DND-41 (cell line): ENCODE data around the gene CPEB4.

ENCODE experiments used
- ATAC-seq: fragments of 200-7000 bp; cut with Tn5 transposase; 3 replicates; pipeline ENCODE4 v1.9.1; 2021; ENCODE audit warnings: low read depth; ENCODE audit not compliant: insufficient read depth
- DNase-seq: peaks from one replicate; pipeline ENCODE4 v3.0.0-alpha.2; 2020
- H2AFZ ChIP-seq: 2 replicates; pipeline ENCODE4 v1.6.0; 2012; ENCODE audit warnings: low read depth, low read length
- H3K27ac ChIP-seq: 2 replicates; pipeline ENCODE4 v1.5.1; 2012; ENCODE audit warnings: low read length, inconsistent platforms
- H3K27me3 ChIP-seq: fragments of 200-600 bp; sonication (generic); 2 replicates; pipeline ENCODE4 v1.6.0; 2012; ENCODE audit warnings: low read length, mild to moderate bottlenecking, inconsistent platforms; ENCODE audit not compliant: insufficient read depth, poor library complexity
- H3K36me3 ChIP-seq: 2 replicates; pipeline ENCODE4 v1.5.1; 2012; ENCODE audit warnings: low read length, inconsistent platforms; ENCODE audit not compliant: insufficient read depth
- H3K4me1 ChIP-seq: 2 replicates; pipeline ENCODE4 v1.5.1; 2012; ENCODE audit warnings: mild to moderate bottlenecking, low read length; ENCODE audit not compliant: insufficient read depth
- H3K4me2 ChIP-seq: 2 replicates; pipeline ENCODE4 v1.6.0; 2012; ENCODE audit warnings: mild to moderate bottlenecking, moderate library complexity, low read length, inconsistent platforms; ENCODE audit not compliant: insufficient read depth
- H3K4me3 ChIP-seq, 2 experiments: fragments of 200-600 bp in 1 of 2; shearing (Covaris generic) in 1 of 2; 2 replicates each; pipeline ENCODE4 v1.5.1; 2012 to 2016; ENCODE audit warnings: inconsistent platforms in 2 of 2, low read length in 2 of 2, mild to moderate bottlenecking in 2 of 2, low read depth in 1 of 2, moderate library complexity in 1 of 2
- H3K79me2 ChIP-seq: 2 replicates; pipeline ENCODE4 v1.6.0; 2012; ENCODE audit warnings: low read length, inconsistent platforms; ENCODE audit not compliant: insufficient read depth
- H3K9ac ChIP-seq: 2 replicates; pipeline ENCODE4 v1.6.0; 2012; ENCODE audit warnings: low read depth, mild to moderate bottlenecking, inconsistent platforms, low read length, moderate library complexity
- H3K9me3 ChIP-seq: 2 replicates; pipeline ENCODE4 v1.5.1; 2012; ENCODE audit warnings: low read length, moderate library complexity, mild to moderate bottlenecking, inconsistent platforms; ENCODE audit not compliant: insufficient read depth, severe bottlenecking
- H4K20me1 ChIP-seq: 2 replicates; pipeline ENCODE4 v1.6.0; 2012; ENCODE audit warnings: low read length; ENCODE audit not compliant: insufficient read depth
- CTCF ChIP-seq: IDR thresholded peaks from 2 replicates; pipeline ENCODE4 v1.5.1; 2012; ENCODE audit warnings: borderline replicate concordance, low read length, moderate library complexity, mild to moderate bottlenecking; ENCODE audit not compliant: poor library complexity, severe bottlenecking; ENCODE audit errors: extremely low read depth
- EZH2 ChIP-seq: IDR thresholded peaks from 3 replicates; pipeline ENCODE4 v1.6.1; 2012; ENCODE audit warnings: borderline replicate concordance, low read depth, mild to moderate bottlenecking, moderate library complexity, low read length, inconsistent platforms; ENCODE audit not compliant: severe bottlenecking

CPEB4 gene

GRCh38 chr5:173875189-173875588 is 13.0 kb upstream of the CPEB4 start:
- H3K4me1 ChIP-seq = no peaks in the 10 kb centered on the region
- TF ChIP-seq EZH2 (no peak), CTCF (no peak)
- peaks cover 5% of the 10 kb centered on the region for H3K27me3 ChIP-seq
- DNase-seq = no peak
- no peak overlapping the region for H3K27ac ChIP-seq
- no peak overlapping the region for H2AFZ ChIP-seq
- no peaks in the 10 kb centered on the region for H3K9me3 ChIP-seq
- H3K9ac ChIP-seq = no peak overlapping the region
- no peaks in the 10 kb centered on the region for H3K79me2 ChIP-seq
- no peaks in the 10 kb centered on the region for H4K20me1 ChIP-seq
- H3K36me3 ChIP-seq = no peaks in the 10 kb centered on the region
- ATAC-seq = no peak
- no peak overlapping the region for H3K4me2 ChIP-seq
- H3K4me3 ChIP-seq = no peak overlapping the region

GRCh38 chr5:173878224-173878967 is 9.8 kb upstream of the CPEB4 start:
- Histone ChIP-seq H3K4me1 (no peaks in the 10 kb centered on the region), H2AFZ (no peak overlapping the region), H3K27ac (no peak overlapping the region)

GRCh38 chr5:173880306-173880985 is 7.7 kb upstream of the CPEB4 start:
- H2AFZ ChIP-seq = no peak overlapping the region
- H3K4me3 ChIP-seq = no peak overlapping the region
- H3K27ac ChIP-seq = no peak overlapping the region
- TF ChIP-seq CTCF (no peak), EZH2 (no peak)
- H3K27me3 ChIP-seq = peaks cover 15% of the 10 kb centered on the region
- ATAC-seq (no peak), DNase-seq (no peak)
- no peak overlapping the region for H3K9ac ChIP-seq
- H3K4me1 ChIP-seq = no peaks in the 10 kb centered on the region
- no peaks in the 10 kb centered on the region for H4K20me1 ChIP-seq
- no peaks in the 10 kb centered on the region for H3K79me2 ChIP-seq
- H3K9me3 ChIP-seq = no peaks in the 10 kb centered on the region
- H3K36me3 ChIP-seq = no peaks in the 10 kb centered on the region
- H3K4me2 ChIP-seq = no peak overlapping the region

More at GRCh38 chr5:173878224-173878967, 9.8 kb upstream of the CPEB4 start:
- no peak for TF ChIP-seq CTCF
- no peak for TF ChIP-seq EZH2
- Histone ChIP-seq H3K9me3 (no peaks in the 10 kb centered on the region), H3K4me3 (no peak overlapping the region), H3K9ac (no peak overlapping the region), H3K79me2 (no peaks in the 10 kb centered on the region), H3K36me3 (no peaks in the 10 kb centered on the region), H3K4me2 (no peak overlapping the region), H4K20me1 (no peaks in the 10 kb centered on the region), H3K27me3 (peaks cover 9% of the 10 kb centered on the region)
- ATAC-seq (no peak), DNase-seq (no peak)
